Stimulated activated CD4-positive, alpha-beta T cell treated with anti-CD3 and anti-CD28 coated beads, Interleukin-1b, Interleukin-23, amount 100 ng/mL, for 1 hour (primary cell): Measurements from ENCODE around the gene RPS29.
"Not testable (repeated sequence)": the region's sequence is repeated elsewhere in the genome, so short reads cannot be mapped to it uniquely, and the experiment has no call there.

ENCODE experiments used
- DNase-seq, 2 donors: peaks; one replicate each; pipeline ENCODE4 v3.0.0-alpha.2; 2020; ENCODE audit warnings: low read depth in 2 of 2

The RPS29 gene

GRCh38 chr14:49598189-49598484, 12.0 kb upstream of the RPS29 start:
- no peak for DNase-seq

GRCh38 chr14:49594347-49595091, 8.3 kb upstream of the RPS29 start:
- DNase-seq, result no peak

GRCh38 chr14:49593016-49593415, 6.8 kb upstream of the RPS29 start:
- no peak for DNase-seq

- DNase-seq, result no peak
These were observed 3.2 kb upstream of the RPS29 start for GRCh38 chr14:49589387-49589786.

GRCh38 chr14:49586673-49587460, 687 bp upstream of the RPS29 start:
- peak in 1 of 2 donors; percentile 40 for DNase-seq

- DNase-seq, result not testable (repeated sequence)
These were observed 1.1 kb downstream of the RPS29 start for GRCh38 chr14:49584981-49585640.

- no peak for DNase-seq
These were observed 2.1 kb downstream of the RPS29 start for GRCh38 chr14:49584058-49584457.

- no peak for DNase-seq
These were observed 2.6 kb downstream of the RPS29 start for GRCh38 chr14:49583629-49584028.

- DNase-seq, result no peak
These were observed 3.8 kb downstream of the RPS29 start for GRCh38 chr14:49582113-49582977.

- DNase-seq, result no peak
These were observed 4.7 kb downstream of the RPS29 start for GRCh38 chr14:49581209-49582112.

GRCh38 chr14:49579841-49580240, 6.3 kb downstream of the RPS29 start:
- no peak for DNase-seq

- no peak for DNase-seq
These were observed 8.0 kb downstream of the RPS29 start for GRCh38 chr14:49578141-49578540.

GRCh38 chr14:49574038-49574437, 12.1 kb downstream of the RPS29 start:
- DNase-seq, result no peak

GRCh38 chr14:49569281-49569680, 16.9 kb downstream of the RPS29 start:
- no peak for DNase-seq

GRCh38 chr14:49566714-49567113, 19.5 kb downstream of the RPS29 start:
- no peak for DNase-seq

GRCh38 chr14:49559979-49560768, 26.0 kb downstream of the RPS29 start:
- no peak for DNase-seq

- no peak for DNase-seq
These were observed 32.3 kb downstream of the RPS29 start for GRCh38 chr14:49553892-49554291.

GRCh38 chr14:49553106-49553505, 33.1 kb downstream of the RPS29 start:
- no peak for DNase-seq

- DNase-seq, result no peak
These were observed 34.6 kb downstream of the RPS29 start for GRCh38 chr14:49551569-49551968.
